Medulla oblongata (tissue), 1 donor: Measurements from ENCODE around the gene EPC2.

Source experiments
- DNase-seq: peaks from one replicate; pipeline ENCODE4 v3.0.0-alpha.2; 2015; ENCODE audit errors: extremely low spot score

Gene EPC2

DNA sequence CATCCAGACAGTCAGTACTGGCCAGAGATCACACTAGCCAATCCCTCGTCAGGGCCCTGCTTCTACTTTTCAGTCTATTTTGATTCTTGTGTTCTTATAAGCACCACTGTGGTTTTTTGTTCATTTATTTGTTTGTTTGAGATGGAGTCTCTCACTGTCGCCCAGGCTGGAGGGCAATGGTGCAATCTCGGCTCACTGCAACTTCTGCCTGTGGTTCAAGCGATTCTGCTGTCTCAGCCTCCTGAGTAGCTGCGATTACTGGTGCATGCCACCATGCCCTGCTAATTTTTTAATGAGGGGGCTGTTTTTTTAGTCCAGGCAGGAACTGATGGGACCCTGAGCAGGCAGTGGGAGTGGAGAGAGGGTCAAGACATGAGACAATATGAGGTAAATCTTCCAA is 165.5 kb downstream of the EPC2 start:
- DNase-seq, result no peak

DNA sequence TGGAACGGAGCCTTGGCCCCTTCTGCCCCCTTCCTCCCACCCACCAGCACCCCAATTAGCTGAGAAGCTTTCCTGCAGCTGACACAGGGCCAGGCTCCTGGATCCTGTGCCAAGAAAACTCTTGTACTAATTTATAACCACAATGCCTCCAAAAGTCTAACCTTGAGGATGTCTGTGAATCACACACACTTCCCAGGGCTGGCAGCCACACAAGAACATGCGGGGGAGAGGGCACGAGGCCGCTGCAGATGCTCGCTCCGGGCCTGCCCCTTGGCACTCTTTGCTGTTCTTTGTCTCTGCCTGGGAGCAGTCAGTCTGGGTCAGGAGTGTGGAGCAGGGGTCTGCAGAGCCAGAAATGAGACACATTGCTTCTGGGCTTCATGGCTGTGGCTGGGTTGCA is 167.8 kb downstream of the EPC2 start:
- DNase-seq, result no peak

DNA sequence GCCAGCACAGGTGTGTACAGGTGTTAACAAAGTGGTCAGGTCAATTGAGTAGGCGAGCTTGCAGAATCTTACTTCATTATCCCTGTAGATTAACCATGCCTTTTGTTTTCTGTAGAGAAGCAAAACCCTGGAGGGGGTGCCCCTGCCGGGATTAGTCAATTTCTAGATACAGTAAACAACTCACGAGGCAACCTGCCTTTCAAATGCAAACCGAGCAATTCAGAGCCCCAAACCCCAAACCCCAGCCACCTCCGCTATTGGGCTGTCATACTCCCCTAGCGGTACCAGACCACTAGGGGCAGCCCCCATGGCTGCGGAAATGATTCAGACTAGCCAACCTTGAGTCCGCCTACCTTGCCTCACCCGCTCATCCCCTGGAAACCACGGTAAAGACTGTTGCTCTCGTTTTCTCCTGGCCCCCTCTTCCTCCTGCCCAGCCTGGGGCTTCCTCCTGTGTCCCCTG is 169.1 kb downstream of the EPC2 start:
- no peak for DNase-seq

DNA sequence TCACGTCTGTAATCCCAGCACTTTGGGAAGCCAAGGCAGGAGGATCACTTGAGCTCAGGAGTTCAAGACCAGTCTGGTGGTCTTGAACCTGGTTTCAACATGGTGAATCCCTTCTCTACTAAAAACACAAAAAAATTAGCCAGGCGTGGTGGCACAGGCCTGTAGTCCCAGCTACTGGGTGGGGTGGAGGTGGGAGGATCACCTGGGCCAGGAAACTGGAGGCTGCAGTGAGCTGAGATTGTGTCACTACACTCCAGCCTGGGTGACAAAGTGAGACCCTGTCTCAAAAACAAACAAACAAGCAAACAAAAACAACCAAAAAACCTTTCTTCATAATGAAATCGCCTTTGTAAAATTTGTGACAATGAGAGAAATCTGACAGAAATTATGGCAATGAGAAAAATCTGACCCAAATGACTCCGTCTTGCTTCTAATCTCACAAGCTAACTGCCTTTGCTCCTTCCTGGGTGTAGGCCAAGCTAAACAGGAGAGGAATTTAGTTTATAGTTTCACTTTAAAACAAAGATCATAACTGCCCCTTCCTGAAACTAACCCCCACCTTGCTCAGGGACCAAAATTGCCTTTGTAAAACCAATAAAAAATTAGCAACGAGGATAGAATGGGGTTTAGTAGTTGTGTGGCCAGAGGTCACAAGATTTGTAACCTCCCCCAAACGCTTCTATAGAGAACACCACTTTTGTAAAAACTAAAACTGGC is 169.8 kb downstream of the EPC2 start:
- DNase-seq, result no peak

DNA sequence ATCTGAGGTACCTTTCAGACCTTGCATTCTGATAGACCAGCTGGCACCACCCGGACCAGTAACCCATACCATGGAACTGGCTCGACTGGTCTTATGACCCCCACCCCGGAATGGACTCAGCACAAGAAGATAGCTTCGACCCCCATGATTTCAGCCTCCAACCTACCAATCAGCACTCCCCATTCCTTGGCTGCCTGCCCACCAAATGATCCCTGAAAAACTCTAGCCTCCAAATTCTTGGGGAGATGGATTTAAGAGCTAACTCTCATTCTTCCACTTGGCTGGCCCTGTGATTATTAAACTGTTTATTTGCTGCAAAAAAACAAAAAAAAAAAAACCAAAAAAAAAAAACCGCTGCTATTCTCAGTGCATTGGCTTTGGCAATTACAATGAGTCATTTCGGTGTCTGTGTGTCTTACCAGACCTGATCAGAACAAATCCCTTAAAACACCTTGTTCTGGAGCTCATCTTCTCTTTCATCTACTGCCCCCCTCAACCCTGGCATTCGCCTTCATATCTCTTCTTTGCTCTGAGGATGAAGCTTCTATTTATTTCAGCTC is 170.4 kb downstream of the EPC2 start:
- DNase-seq, result no peak

DNA sequence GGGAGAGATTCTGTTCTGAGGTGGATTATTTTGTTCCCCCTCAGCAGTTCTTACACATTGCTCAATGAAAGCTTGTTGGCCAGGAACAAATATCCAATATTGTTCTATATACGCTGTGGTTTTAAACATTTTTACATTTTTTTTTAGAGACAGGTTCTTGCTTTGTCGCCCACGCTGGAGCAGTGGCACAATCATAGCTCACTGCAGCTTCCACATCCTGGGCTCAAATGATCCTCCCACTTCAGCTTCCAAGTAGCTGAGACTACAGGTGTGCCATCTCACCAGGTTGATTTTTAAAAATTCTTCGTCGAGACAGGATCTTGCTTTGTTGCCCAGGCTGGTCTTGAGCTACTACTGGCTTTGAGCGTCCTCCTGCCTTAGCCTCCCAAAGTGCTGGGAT is 171.6 kb downstream of the EPC2 start:
- no peak for DNase-seq

DNA sequence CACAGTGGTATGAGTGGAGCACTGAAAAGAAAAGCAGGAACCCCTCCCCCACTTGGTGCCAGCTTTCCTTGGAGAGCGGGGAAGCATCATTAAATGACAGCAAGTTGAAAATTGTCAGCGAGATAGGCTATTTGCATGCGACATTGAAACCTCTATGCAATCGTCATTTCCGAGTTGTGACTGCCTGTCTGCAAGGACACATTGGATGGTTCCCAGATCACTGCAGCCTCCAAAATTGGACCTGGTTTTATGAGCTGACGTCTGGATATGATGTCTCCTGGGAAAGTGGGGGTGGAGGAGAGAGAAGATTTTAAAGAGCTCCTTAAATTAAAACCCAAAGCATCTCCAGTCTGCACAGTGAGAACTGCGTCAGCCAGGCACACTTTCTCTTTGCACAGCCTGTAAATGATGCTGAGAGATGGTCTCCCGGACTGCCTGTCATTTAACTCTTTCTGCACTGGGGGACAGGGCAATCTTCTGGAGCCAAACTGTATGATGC is 172.7 kb downstream of the EPC2 start:
- DNase-seq, result peak; percentile 33

DNA sequence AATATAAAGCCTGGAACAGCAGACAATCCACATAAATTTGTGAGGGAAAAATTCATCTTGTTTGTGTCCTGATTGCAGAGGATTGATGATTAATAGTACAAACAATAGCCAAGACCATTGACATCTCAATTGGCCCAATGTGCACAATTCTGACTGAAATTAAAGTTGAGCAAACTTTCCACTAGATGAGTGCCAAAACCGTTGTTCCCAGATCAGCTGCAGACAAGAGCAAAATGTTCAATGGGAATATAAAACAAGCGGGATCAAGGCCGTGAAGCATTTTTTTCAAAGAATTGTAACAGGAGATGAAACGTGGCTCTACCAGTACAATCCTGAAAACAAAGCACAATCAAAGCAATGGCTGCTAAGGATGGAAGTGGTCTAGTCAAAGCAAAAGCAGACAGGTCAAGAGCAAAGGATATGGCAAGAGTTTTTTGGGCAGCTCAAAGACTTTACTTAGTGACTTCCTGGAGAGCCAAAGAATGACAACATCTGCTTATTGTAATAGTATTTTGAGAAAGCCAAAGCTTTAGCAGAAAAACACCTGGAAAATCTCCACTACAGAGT is 174.6 kb downstream of the EPC2 start:
- no peak for DNase-seq

DNA sequence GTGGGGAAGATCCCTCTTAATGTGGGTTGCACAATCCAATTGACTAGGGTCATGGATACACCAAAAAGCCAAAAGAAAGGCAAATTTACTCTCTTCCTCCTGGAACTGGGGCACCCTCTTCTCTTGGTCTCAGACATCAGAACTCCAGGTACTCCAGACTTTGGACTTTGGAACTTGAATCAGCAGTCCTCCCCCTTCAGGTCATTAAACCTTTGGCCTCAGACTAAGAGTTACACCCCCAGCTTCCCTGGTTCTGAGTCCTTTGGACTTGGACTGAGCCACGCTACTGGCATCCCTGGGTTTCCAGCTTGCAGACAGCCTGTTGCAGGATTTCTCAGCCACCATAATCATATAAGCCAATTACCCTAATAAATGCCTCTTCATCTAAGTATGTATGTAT is 179.6 kb downstream of the EPC2 start:
- no peak for DNase-seq

DNA sequence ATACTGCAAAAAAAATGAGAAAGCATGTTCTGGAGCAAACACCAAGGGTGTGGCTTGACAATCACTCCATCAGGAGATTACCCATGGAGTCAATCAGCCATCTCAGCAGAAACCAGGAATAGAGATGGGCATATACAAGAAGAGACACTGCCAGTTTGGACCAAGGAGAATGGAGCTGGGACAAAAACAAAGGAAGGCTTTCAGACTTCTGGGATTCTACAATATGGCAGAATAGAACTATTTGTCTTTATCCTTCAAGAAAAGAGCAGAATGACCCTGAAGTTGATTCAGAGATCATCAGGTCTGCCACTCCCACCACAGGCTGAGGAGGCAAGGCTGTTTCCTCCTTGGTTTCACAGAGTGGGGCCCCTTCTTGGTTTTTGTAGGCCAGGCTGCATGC is 182.2 kb downstream of the EPC2 start:
- DNase-seq, result no peak

DNA sequence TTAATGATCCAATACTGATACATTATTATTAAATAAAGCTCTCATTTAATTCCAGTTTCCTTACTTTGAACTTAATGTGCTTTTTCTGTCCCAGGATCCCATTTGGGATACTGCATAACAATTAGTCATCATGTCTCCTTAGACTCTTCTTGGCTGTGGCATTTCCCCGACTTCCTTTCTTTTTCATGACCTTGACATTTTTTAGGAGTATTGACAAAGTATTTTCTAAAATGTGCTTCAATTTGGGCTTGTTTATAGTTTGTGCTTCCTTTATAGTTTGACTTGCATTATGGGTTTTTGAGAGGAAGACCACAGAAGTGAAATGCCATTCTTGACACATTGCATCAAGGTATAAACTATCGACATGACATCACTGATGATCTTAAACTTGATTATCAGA is 184.4 kb downstream of the EPC2 start:
- DNase-seq, result no peak

DNA sequence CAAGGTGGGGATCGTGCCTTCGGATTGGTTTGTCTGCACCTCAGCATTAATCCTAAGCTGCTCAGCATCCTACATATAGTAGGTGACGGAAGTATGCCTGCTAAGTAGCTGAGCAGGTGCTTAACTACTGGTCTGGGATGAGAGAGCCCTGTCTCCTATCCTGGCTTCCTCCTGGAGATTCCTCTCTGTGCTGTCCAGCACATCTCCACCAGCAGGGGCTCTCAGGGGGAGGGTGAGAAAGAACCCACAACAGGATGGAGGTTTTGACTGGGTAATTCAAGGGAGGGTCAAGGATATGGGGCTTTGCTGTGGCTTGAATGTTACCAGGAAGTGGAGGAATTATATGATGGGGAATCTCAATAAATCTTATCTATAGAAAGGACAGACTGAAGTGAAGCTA is 185.1 kb downstream of the EPC2 start:
- DNase-seq, result no peak

DNA sequence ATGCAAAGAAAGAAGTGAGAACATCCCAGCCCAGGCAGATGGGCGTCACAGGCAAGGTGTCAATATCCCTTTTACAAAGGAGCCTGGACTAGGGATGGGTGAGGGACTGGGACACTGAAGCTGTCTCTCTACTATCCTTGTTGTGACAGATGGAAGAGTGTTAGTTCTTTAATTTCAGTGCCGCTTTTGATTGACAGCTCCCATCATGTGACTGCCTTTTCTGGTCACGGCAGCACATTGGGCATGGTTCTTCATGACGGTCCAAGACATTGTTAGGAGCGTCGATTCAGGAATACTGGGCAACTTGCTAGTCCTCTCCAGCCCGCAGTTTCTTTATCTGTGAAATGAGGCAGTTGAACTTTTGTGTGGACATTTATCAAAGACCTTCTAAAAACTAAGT is 188.1 kb downstream of the EPC2 start:
- DNase-seq, result no peak
